SHP77 treated with DMSO at 0.1 percent for 48 hours (cell line): ENCODE results near the gene SERTM2.

ENCODE experiments used
- DNase-seq: peaks from one replicate; lab custom pipeline; 2025; lab: John Stamatoyannopoulos, UW

Gene SERTM2

GRCh38 chrX:111560801-111561200, 49.4 kb downstream of the SERTM2 start:
- DNase-seq, result no peak

- DNase-seq, result no peak
These were observed 50.4 kb downstream of the SERTM2 start for GRCh38 chrX:111561851-111562250.

GRCh38 chrX:111567542-111568255, 56.3 kb downstream of the SERTM2 start:
- DNase-seq, result no peak

- DNase-seq, result peak; percentile 0
These were observed 56.9 kb downstream of the SERTM2 start for GRCh38 chrX:111568354-111568753.

- DNase-seq, result no peak
These were observed 57.4 kb downstream of the SERTM2 start for GRCh38 chrX:111568817-111569216.
